OCI-LY7 (cell line): Measurements from ENCODE around the gene EP400. TPM values are rescaled to one million over a fixed set of nuclear protein-coding genes. Genes with fewer than 3 reads are reported as not detected.

Experiments used
- BruUV-seq: library from RNA; stranded (reverse); fragments of 400-500 nt; replicated peaks from 2 replicates; lab custom pipeline; 2021; lab: Mats Ljungman, UMichigan
- CTCF ChIA-PET: fragments of 300-600 bp; sonication (Branson Sonifier 250); formaldehyde crosslinking; loops from one replicate; lab custom pipeline; 2022; ENCODE audit warnings: antibody characterized with exemption; ENCODE audit not compliant: unreplicated experiment; lab: Charles Lee
- POLR2A ChIA-PET: fragments of 300-600 bp; sonication (Branson Sonifier 250); formaldehyde crosslinking; loops from one replicate; lab custom pipeline; 2022; ENCODE audit warnings: antibody characterized with exemption; lab: Charles Lee
- DNase-seq: peaks from one replicate; pipeline ENCODE4 v3.0.0-alpha.2; 2015; ENCODE audit warnings: low spot score
- H2AFZ ChIP-seq: fragments of 200-600 bp; sonication (generic), shearing (Covaris generic); 2 replicates; pipeline ENCODE4 v1.6.1; 2014; ENCODE audit warnings: mild to moderate bottlenecking, antibody characterized with exemption, low read length, moderate library complexity
- H3K27ac ChIP-seq: fragments of 200-600 bp; sonication (generic); 2 replicates; pipeline ENCODE4 v1.5.1; 2014; ENCODE audit warnings: mixed run types, low read depth, mild to moderate bottlenecking, moderate library complexity, low read length, inconsistent platforms; ENCODE audit not compliant: poor library complexity, severe bottlenecking
- H3K36me3 ChIP-seq: fragments of 200-600 bp; sonication (generic); 2 replicates; pipeline ENCODE4 v1.6.1; 2014; ENCODE audit warnings: mild to moderate bottlenecking, antibody characterized with exemption, low read length, moderate library complexity, mixed read lengths; ENCODE audit not compliant: insufficient read depth
- H3K4me1 ChIP-seq: fragments of 200-600 bp; sonication (generic); 2 replicates; pipeline ENCODE4 v1.5.1; 2014; ENCODE audit warnings: mild to moderate bottlenecking, low read length; ENCODE audit not compliant: insufficient read depth, poor library complexity, severe bottlenecking
- H3K4me2 ChIP-seq: fragments of 200-600 bp; sonication (generic); 2 replicates; pipeline ENCODE4 v1.6.1; 2014; ENCODE audit warnings: mild to moderate bottlenecking, low read length
- H3K4me3 ChIP-seq: fragments of 200-600 bp; sonication (generic); 2 replicates; pipeline ENCODE4 v1.5.1; 2014; ENCODE audit warnings: mild to moderate bottlenecking, low read depth, low read length; ENCODE audit not compliant: poor library complexity, severe bottlenecking
- H3K79me2 ChIP-seq: fragments of 200-600 bp; sonication (generic); 2 replicates; pipeline ENCODE4 v1.6.1; 2016; ENCODE audit warnings: low read depth, mild to moderate bottlenecking, low read length, moderate library complexity, mixed read lengths; ENCODE audit not compliant: insufficient read depth
- H3K9me2 ChIP-seq: fragments of 200-600 bp; sonication (generic); 2 replicates; pipeline ENCODE4 v1.6.1; 2016; ENCODE audit warnings: mild to moderate bottlenecking, low read length, mixed read lengths; ENCODE audit not compliant: insufficient read depth
- H3K9me3 ChIP-seq: fragments of 200-600 bp; sonication (generic); 2 replicates; pipeline ENCODE4 v1.6.1; 2014; ENCODE audit warnings: mild to moderate bottlenecking, mixed run types, low read length, mixed read lengths
- H4K20me1 ChIP-seq: fragments of 200-600 bp; sonication (generic); 2 replicates; pipeline ENCODE4 v1.6.1; 2014; ENCODE audit warnings: mild to moderate bottlenecking, antibody characterized with exemption, low read length, moderate library complexity, mixed read lengths; ENCODE audit not compliant: insufficient read depth
- CTCF ChIP-seq: fragments of 200-600 bp; sonication (generic); conservative IDR thresholded peaks from 2 replicates; pipeline ENCODE4 v1.5.1; 2014; ENCODE audit warnings: mild to moderate bottlenecking, antibody characterized with exemption, low read length, moderate library complexity, mixed read lengths
- EZH2phosphoT487 ChIP-seq: fragments of 200-600 bp; sonication (generic); IDR thresholded peaks from 2 replicates; pipeline ENCODE4 v1.6.1; 2018; ENCODE audit warnings: low read depth, borderline replicate concordance, mild to moderate bottlenecking, mixed run types, antibody characterized with exemption, low read length, moderate library complexity, mixed read lengths
- intact Hi-C: fragments of 100-400 bp; cut with micrococcal nuclease; formaldehyde crosslinking; loops from one replicate; pipeline ENCODE4 v1.10.0; 2022; ENCODE audit not compliant: unreplicated experiment
- total RNA-seq, 2 experiments: library from RNA; depleted of rRNA in 1 of 2; stranded (reverse); fragments of >200 nt in 1 of 2; shearing (Covaris generic) in 1 of 2; gene quantifications; 2 replicates each; pipeline ENCODE4 v1.2.3, GENCODE V29; 2014 to 2022

The EP400 gene
- total RNA-seq, 2 experiments from 2014 or later: 20.7 to 56.2 TPM

DNA sequence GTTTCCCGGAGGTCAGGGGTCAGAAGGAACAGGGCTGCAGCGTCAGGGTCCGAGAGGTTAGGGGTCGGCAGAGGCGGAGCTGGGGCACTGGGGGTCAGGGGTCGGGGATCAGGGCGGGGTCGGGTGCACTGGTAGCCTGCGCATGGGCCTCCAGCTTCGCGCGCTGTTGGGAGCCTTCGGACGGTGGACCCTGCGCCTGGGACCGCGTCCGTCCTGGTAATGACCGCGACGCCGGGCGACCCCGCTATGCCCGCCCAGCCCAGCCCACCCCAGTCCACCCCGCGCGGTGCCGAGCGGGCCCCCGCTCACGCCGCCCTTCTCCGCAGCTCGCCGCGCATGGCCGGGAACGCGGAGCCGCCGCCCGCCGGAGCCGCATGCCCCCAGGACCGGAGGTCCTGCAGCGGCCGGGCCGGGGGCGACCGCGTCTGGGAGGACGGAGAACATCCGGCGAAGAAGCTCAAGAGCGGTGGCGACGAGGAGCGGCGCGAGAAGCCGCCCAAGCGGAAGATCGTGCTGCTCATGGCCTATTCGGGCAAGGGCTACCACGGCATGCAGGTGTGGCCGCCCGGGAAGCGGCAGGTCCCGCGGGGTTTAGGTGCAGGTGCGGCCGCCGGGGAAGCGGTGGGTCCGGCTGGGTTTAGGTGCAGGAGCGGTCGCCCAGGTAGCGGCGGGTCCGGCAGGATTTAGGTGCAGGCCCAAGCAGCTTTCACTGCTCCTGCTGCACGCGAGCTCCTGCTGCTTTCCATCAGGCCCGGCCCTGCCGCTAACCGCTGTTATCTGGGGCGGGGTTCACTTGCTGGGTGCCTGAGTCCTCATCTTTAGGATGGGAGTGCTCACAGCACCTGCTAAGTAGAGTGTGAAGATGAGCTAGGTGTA is 19.9 kb upstream of the EP400 start:
- ChIA-PET POLR2A (interaction anchor here (0.5 kb wide), 1 partner anchor 14 kb away, joined by 3 read pairs; no protein-coding TSS in a partner anchor), CTCF (interaction anchor here (0.6 kb wide), 1 partner anchor 156 kb away, joined by 3 read pairs; no protein-coding TSS in a partner anchor)
- Histone ChIP-seq H3K4me2 (peak overlapping the region; percentile 89), H3K4me1 (peaks cover 19% of the 10 kb centered on the region), H3K27ac (peak overlapping the region; percentile 65), H3K9me2 (no peaks in the 10 kb centered on the region), H3K4me3 (peak overlapping the region; percentile 94), H2AFZ (no peak overlapping the region), H4K20me1 (peaks cover 4% of the 10 kb centered on the region; the same call in 1 of the 2 replicates), H3K9me3 (no peaks in the 10 kb centered on the region), H3K79me2 (peaks cover 25% of the 10 kb centered on the region), H3K36me3 (peaks cover 46% of the 10 kb centered on the region)
- intact Hi-C loops: loop anchor here (1.0 to 10.0 kb wide), 3 partner anchors 19 to 135 kb away; partner anchors contain the start of genes EP400 and ULK1
- no peak for TF ChIP-seq CTCF
- TF ChIP-seq EZH2phosphoT487: no peak
- BruUV-seq: no TSS peak
- peak; percentile 84 for DNase-seq

- no peak for DNase-seq
- CTCF ChIA-PET: interaction anchor here (0.6 kb wide), 1 partner anchor 157 kb away, joined by 3 read pairs; no protein-coding TSS in a partner anchor
- H3K9me3 ChIP-seq: no peaks in the 10 kb centered on the region
- peaks cover 15% of the 10 kb centered on the region for H3K4me1 ChIP-seq
- H4K20me1 ChIP-seq: peaks cover 4% of the 10 kb centered on the region; the same call in 1 of the 2 replicates
- no peak for TF ChIP-seq CTCF
- TF ChIP-seq EZH2phosphoT487: no peak
- H3K27ac ChIP-seq: peak overlapping the region; percentile 65
- POLR2A ChIA-PET: no interaction called here
- peaks cover 25% of the 10 kb centered on the region for H3K79me2 ChIP-seq
- BruUV-seq: no TSS peak
- H2AFZ ChIP-seq: no peak overlapping the region
- intact Hi-C loops: no loop called here
- no peaks in the 10 kb centered on the region for H3K9me2 ChIP-seq
- peak overlapping the region; percentile 89 for H3K4me2 ChIP-seq
- peak overlapping the region; percentile 94 for H3K4me3 ChIP-seq
- peaks cover 53% of the 10 kb centered on the region for H3K36me3 ChIP-seq
These were observed 19.2 kb upstream of the EP400 start for GRCh38 chr12:131930510-131930909.
